ENCODE data around the gene ITFG1.

The ITFG1 gene

DNA sequence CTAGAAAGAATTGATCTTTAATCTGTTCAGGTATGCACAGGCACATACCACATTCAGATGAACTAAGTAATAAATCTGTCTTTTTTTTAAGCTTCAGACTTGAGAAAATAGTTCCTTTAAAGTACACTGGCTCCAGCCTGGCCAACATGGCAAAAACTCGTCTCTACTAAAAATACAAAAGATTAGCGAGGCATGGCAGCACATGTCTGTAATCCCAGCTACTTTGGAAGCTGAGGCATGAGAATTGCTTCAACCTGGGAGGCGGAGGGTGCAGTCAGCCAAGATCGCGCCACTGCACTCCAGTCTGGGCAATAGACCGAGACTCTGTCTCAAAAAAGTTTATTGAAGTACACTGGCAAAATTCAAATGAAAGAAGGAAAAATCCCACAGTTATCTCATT, 206.1 kb downstream of the ITFG1 start:
- TF ChIP-seq, protein P1, sequence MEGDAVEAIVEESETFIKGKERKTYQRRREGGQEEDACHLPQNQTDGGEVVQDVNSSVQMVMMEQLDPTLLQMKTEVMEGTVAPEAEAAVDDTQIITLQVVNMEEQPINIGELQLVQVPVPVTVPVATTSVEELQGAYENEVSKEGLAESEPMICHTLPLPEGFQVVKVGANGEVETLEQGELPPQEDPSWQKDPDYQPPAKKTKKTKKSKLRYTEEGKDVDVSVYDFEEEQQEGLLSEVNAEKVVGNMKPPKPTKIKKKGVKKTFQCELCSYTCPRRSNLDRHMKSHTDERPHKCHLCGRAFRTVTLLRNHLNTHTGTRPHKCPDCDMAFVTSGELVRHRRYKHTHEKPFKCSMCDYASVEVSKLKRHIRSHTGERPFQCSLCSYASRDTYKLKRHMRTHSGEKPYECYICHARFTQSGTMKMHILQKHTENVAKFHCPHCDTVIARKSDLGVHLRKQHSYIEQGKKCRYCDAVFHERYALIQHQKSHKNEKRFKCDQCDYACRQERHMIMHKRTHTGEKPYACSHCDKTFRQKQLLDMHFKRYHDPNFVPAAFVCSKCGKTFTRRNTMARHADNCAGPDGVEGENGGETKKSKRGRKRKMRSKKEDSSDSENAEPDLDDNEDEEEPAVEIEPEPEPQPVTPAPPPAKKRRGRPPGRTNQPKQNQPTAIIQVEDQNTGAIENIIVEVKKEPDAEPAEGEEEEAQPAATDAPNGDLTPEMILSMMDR (IDR thresholded peaks at IDR 0.05), result no peak

DNA sequence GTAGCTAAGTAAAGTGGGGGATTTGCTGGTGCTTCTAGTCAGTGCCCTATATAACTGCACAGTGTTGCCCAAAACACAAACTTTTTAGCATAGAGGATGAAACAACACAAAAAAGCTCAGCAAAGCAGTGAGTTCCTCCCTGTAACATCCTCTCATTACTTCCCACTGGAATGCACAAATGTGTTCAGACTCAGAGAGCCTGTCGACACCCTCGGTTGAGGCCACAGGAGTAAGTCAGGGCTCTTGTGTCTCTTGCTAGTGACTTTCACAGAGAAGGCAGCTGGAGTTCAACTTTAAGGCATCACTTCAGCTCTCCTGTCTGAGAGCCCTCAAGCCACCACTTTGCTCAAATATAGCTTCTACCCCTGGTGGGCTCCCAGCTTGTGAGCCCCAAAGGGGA, 209.9 kb downstream of the ITFG1 start:
- TF ChIP-seq, protein P1 (IDR thresholded peaks at IDR 0.05), result no peak

DNA sequence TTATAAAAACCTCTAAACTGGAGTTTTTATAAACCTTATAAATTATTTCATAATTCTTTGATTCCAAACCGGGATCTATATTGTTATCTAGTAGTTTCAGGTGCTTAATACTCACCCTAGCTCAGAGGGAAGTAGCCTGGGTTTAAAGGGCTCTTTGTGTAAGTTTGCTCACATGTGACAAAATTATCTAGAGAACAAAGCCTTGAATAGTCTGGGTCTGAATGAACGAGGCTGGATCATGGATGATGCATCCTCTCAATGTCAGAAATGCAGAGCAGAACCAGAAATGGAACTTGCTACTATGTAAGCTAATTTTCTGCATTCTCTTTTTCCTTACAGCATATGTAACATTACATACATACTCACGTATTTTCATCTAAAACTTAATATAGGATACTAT, 213.2 kb downstream of the ITFG1 start:
- TF ChIP-seq, protein P1 (IDR thresholded peaks at IDR 0.05), result no peak

DNA sequence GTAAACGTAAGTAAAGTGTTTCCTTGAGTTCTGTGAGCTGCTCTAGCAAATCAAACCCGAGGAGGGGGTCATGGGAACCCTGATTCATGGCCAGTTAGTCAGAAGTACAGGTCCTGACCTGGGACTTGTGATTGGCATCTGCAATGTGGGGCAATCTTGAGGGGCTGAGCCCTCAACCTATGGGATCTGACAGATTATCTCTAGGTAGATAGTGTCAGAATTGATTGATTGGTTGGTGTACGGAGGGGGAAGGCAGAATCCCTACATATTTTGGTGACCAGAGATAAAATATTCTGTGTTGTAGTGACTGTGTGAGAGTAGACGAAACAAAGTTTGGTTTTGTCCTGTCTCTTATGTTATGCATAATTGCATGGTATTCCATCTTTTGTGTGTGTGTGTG, 216.7 kb downstream of the ITFG1 start:
- TF ChIP-seq, protein P1 (IDR thresholded peaks at IDR 0.05), result no peak

DNA sequence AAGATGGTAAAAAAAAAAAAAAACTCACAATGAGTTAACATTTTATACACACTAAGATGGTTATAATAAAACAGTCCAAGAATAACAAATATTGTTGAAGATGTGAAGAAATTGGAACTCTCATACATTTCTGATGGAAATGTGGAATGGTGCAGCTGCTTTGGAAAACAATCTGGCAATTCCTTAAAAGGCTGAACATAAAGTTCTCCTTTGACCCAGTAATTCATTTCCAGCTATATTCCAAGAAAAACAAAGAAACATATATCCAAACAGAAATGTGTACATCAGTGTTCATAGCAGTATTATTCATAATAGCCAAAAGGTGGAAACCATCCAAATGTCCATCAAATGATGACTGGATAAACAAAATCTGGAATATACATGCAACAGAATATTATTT, 219.8 kb downstream of the ITFG1 start:
- TF ChIP-seq, protein P1 (IDR thresholded peaks at IDR 0.05), result no peak

DNA sequence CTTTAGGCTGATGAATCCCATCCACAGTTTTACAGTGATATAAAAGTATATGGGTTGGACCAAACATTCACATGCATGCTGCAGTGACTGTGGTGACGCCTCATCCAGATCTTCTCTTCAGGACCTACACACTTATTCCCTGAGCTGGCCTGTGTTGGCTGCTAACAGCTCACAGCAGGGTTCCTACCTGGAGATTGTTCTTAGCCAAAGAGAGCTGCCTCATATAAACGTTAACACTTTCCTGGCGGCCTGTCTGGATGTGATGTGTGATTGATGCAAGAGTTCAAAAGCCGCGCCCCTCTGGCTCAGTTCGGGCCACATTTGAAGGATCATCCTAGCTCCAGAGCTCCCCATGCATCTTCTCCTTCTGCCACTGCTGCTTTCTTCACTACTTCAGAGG, 224.1 kb downstream of the ITFG1 start:
- TF ChIP-seq, protein P1 (IDR thresholded peaks at IDR 0.05), result no peak

DNA sequence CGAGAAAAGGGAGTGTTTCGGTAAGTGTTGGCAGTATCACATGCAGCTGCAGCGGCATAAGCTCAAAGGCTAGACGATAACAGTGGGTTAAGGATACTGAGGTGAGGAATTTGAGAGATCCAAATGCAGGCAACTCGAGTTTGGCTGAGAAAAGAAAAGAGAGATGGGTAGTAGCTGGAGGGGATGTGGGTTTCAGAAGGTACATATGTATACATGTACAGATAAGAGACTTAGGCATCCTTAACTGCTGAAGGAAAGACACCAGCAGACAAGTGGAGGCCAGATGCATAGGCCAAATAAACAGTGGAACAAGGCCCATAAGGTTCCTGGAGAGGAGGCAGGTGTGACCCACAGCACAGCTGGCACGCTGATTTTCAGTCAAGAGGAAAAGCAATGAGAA, 230.6 kb downstream of the ITFG1 start:
- TF ChIP-seq, protein P1 (IDR thresholded peaks at IDR 0.05), result no peak

Data from LNCAP (cell line).